GF-D8 (cell line): Measurements from ENCODE around the gene CDKAL1.
A peak's percentile ranks its signal among the peaks of the same experiment; 100 is the strongest.
"Not testable (repeated sequence)": the region's sequence is repeated elsewhere in the genome, so short reads cannot be mapped to it uniquely, and the experiment has no call there.

Experiments
- DNase-seq: peaks from one replicate; lab custom pipeline; 2025; lab: John Stamatoyannopoulos, UW

Gene CDKAL1

GRCh38 chr6:20534295-20535262 lies at the start of gene CDKAL1:
CDKAL1 (plus strand) TSS chr6:20534457; CDS start chr6:20546351, 11,894 bp downstream.
- peak; percentile 80 for DNase-seq

GRCh38 chr6:20486641-20487040 lies 47.6 kb upstream of the CDKAL1 start:
- no peak for DNase-seq

DNA sequence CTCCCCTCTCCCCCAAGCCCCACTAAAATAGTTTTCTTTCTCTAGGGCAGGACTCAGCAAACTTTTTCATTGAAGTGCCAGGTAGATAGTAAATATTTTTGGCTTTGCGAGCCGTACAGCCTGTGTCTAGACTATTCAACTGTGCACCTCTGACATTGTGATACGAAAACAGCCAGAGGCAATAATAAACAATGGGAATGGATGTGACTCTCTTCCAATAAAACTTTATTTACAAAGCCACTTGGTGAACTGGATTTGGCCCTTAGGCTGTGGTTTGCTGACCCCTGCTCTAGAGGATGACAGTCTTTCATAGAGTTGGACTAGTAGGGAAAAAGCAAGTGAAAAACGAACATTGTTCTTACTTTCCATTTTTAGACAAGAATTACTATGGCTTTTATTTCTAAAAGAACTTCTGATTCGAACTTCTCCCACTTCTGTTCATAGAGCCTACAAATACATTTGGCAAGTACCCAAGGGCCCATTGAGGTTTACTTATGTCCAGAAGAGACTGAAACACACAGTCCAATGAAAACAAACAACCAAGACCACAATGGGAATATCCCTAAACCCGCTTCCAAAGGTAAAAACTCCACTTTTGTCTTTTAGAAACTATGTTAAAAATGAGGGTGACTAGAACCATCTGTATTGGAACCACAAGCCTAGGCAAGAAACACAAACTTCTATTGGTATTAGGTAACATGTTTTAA lies 46.4 kb upstream of the CDKAL1 start:
- no peak for DNase-seq

- DNase-seq = no peak
Measured at GRCh38 chr6:20490591-20490990, 43.7 kb upstream of the CDKAL1 start.

- DNase-seq = no peak
Measured at GRCh38 chr6:20492099-20492498, 42.2 kb upstream of the CDKAL1 start.

DNA sequence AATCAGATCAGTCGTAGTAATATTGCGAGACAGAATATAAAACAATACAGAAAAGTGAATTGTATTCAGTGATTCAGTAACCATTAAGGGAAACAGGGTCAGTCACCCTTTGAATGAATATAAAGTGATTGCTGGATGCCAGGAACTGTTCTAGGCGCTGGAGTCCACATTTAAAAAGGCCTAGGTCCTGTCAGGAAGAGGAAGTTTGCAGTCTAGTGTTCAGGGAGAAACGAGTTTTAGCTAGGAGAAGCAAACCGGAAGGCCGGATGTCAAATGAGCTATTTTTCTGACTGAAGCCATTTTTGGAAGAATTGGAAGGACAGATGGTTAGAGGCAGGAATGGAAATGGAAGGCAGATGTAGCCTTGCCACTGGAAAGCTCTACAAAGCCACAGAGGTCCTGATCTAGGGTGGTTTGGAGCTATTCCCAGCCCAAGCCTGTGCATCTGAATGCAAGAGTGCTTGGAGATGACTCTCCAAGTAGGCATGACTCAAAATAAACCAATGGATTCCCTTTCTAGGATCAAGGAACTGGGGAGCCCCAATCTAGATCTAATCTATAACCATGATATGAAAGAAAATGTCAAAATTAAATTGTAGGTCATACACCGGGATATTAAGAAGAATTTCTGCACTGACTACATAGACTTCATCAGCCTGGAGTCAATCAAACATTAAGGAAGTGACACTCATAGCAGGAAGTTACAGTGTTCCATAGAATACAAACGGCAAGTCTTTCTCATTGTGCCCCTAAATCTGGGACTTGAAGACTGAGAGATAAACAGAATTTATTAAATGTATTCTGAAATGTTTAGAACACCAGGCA lies 36.8 kb upstream of the CDKAL1 start:
- DNase-seq = no peak

GRCh38 chr6:20498041-20498385 lies 36.2 kb upstream of the CDKAL1 start:
- DNase-seq = no peak

DNA sequence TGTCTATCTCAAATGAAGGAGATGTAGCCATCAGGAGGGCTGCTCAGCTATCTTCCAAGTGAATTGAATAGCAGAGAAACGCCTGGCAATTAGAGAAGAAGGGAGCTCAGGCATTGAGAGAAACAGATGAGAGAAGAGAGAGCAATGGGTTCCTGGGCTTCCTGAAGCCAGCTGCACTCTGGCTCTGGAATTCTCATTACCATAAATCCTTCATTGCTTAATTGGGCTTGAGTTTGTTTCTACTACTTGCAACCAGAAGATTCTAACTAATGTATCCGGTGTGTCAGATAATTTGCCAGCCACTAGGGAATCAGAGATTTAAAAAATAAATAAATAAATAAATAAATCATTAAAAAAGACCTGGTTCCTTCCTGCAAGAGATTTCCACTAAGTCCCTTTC lies 25.0 kb upstream of the CDKAL1 start:
- DNase-seq = no peak

DNA sequence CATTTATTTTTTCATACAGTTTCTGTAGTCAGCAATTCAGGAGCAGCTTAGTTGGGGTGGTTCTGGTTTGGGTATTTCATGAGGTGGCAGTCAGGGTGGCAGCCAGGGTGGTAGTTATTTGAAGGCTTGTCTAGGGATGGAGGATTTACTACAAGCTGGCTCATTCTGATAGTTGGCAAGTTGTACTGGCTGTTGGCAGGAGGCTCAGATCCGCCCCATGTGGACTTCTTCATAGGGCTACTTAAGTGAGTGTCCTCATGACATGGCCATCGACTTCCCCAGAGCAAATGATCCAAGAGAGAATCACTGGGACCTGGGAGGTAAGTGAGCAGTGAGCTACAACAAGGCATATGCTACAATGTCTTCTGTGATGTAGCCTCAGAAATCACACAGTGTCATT lies 22.4 kb upstream of the CDKAL1 start:
- DNase-seq = no peak

- not testable (repeated sequence) for DNase-seq
Measured at GRCh38 chr6:20525208-20525607, 9.0 kb upstream of the CDKAL1 start.

DNA sequence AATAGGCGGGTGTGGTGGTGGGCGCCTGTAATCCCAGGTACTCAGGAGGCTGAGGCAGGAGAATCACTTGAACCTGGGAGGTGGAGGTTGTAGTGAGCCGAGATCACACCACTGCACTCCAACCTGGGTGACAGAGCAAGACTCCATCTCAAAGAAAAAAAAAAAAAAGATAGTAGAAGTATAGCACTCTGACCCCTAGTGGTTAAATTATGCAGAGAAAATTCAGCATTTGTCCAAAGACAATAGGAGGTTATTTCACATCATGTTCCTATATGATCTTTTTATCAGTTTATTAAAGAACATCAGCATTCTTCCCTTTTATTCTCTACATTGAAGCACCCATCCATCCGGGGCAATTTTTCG lies 5.2 kb upstream of the CDKAL1 start:
- DNase-seq = peak; percentile 37

DNA sequence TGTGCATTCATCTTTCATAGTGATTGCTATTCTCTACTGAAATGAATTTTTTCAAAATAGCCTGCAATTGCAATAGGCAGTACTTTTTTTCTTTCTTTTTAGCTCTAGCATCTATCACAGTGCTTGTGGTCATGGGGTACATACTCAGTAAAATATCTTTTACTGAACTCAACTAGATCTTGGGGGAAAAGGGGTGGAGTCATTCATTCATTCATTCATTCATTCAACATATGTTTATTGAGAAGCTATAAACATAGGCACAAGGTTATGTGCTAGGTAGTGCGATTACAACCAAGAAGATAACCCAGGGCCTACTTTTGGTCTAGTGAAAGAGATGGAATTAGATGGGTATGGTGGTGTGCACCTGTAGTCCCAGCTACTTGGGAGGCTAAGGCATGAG lies 1.4 kb upstream of the CDKAL1 start:
- DNase-seq = no peak

DNA sequence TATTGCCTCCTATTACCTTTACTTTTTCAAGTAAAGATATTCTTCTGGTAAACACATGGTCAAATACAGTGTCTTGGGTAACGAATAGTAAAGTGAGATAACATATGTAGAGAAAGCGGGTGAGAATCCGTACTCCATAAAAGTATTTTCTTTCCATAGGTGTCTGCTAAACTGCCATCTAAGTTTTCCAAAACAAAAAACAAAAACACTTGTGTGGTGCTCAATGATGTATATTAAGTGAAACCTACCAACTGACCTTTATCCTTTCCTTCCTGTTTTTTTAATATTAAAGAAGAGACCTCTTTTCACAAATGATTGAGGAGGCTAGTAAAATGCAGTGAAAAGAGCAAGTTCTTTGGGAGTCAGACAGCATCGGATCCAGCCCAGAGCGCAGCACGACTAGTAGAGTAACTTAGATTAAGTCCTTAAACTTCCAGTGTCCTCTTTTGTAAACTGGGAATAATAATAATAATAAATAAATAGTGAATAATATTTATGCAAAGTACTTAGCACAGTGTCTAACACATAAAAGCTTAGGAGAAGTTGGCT lies 437 bp upstream of the CDKAL1 start:
- DNase-seq = no peak

DNA sequence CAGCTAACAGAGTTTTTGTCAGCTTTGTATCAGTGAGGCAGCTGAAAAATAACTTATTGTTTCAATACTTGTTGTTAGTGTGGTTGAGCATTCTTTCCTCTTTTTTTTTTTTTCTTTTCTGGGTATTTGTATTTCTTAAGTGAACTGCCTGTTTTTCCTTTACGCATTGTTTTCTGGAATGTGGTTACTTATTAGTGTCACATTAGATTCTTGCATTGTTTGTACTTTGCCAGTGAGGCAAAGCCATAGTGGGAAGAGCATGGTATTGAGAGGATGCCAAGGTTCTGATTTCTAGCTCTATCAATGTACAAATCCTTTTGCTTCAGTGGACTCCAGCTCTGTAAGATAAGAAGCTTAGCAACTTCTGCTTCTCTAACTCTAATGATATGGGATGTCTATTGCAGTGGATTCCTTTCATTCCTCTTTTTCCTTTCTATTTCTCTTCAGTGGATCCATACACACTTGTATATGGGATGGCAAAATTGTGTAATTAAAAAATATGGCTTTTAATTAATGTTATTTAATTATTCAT lies 3.9 kb downstream of the CDKAL1 start:
- no peak for DNase-seq

DNA sequence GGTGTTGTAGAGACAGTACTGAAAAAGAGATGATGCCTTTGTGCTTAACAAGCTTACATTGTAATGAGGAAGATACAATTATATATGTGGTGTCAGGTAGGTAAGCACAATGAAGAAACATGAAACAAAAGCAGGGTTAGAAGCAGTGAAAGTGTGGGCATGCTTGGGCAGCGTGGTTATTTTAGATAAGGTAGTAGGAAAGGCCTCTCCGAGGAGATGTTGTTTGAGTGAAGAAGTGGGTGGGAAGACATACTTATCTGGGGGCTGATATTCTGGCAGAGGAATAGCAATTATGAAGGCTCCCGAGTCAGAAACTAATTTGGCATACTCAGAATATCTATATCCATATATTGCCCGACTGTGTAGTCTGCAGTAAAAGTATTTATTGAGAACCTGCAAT lies 4.7 kb downstream of the CDKAL1 start:
- no peak for DNase-seq

DNA sequence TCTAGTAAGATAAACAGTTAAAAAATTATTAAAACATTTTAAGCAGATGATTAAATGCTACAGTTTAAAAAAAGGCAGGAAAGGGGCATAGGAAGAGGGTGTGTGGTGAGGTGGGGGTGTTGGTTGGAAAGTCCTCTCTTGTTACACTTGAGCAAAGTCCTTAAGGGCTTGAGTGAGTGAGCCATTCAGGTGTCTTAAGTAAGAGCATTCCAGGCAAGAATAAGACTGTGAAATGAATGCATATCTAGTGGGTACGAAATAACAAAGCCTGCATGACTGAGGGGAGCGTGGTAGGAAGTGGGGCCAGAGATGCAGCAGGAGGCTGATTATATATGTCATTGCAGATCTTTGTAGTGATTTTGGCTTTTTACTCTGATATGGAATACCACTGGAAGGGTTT lies 5.1 kb downstream of the CDKAL1 start:
- DNase-seq = no peak

- no peak for DNase-seq
Measured at GRCh38 chr6:20540683-20541082, 6.4 kb downstream of the CDKAL1 start.

DNA sequence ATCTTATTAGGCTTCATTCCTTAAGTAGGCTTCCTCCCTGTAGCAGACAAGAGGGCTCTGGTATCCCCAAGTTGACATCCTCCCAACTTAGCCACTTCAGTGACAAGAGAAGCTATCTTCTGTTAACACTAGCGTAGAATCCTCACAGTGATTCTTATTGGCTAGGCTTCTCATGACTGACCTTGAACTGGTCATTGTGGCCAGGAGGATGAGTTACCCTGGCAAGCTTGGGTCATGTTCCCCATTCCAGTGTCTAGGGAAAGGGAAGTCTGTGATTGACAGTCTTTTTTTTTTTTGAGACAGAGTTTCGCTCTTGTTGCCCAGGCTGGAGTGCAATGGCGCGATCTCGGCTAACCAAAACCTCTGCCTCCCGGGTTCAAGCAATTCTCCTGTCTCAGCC lies 7.1 kb downstream of the CDKAL1 start:
- no peak for DNase-seq

- DNase-seq = no peak
Measured at GRCh38 chr6:20542927-20543602, 8.8 kb downstream of the CDKAL1 start.

GRCh38 chr6:20548264-20548663 lies 14.0 kb downstream of the CDKAL1 start:
- DNase-seq = no peak

GRCh38 chr6:20549398-20549797 lies 15.1 kb downstream of the CDKAL1 start:
- not testable (repeated sequence) for DNase-seq
